ENCODE data around the gene TMPRSS9.
"Not testable (repeated sequence)": the region's sequence is repeated elsewhere in the genome, so short reads cannot be mapped to it uniquely, and the experiment has no call there.

Gene TMPRSS9

GRCh38 chr19:2463694-2464093 lies 103.6 kb downstream of the TMPRSS9 start:
- DNase-seq, result not testable (repeated sequence)

GRCh38 chr19:2464389-2464788 lies 104.3 kb downstream of the TMPRSS9 start:
- no peak for DNase-seq

DNA sequence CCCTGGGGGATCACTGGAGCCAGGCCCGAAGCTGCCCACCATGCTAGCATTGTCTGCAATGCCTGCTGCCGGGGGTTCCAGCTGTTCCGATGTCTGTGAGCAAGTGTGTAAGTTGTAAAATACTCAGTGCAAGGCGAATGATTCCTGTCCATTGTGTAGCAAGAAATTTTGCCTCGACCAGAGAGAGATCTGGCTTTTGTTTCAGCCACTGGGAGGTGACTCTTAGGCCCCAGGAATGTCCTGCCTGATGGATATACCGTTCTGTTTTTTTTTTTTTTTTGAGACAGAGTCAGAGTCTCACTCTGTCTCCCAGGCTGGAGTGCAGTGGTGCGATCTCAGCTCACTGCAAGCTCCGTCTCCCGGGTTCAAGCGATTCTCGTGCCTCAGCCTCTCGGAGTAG lies 108.5 kb downstream of the TMPRSS9 start:
- no peak for DNase-seq

GRCh38 chr19:2469102-2469914 lies 109.2 kb downstream of the TMPRSS9 start:
- peak in 1 of 5 experiments; percentile 37 for DNase-seq

DNA sequence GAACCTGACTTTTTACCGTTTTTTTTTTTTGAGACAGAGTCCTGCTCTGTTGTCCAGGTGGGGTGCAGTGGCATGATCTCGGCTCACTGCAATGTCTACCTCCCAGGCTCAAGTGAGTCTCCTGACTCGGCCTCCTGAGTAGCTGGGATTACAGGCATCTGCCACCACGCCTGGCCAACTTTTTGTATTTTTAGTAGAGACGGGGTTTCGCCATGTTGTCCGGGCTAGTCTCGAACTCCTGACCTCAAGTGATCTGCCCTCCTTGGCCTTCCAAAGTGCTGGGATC lies 109.8 kb downstream of the TMPRSS9 start:
- not testable (repeated sequence) for DNase-seq

GRCh38 chr19:2474232-2475017 lies 114.4 kb downstream of the TMPRSS9 start:
- peak; percentile 75 to 83 (median 79) for DNase-seq

- peak in 4 of 5 experiments; percentile 40 to 68 (median 47) for DNase-seq
Measured at GRCh38 chr19:2475018-2475701, 115.1 kb downstream of the TMPRSS9 start.

All from T-helper 2 cell (primary cell).